MM.1S (cell line): Measurements from ENCODE around the gene FOXO3.

Experiments used
- EZH2 ChIP-seq: fragments of 300-600 bp; sonication (generic); optimal IDR thresholded peaks from 2 replicates; pipeline ENCODE3; 2017; ENCODE audit warnings: low read depth, mild to moderate bottlenecking, antibody characterized with exemption, low read length, mixed read lengths
- EZH2phosphoT487 ChIP-seq: fragments of 300-600 bp; sonication (generic); IDR thresholded peaks from 2 replicates; pipeline ENCODE4 v1.6.1; 2018; ENCODE audit warnings: antibody characterized with exemption, low read length
- TF ChIP-seq, protein P1 (sequence below): fragments of 300-600 bp; sonication (generic); IDR thresholded peaks from 2 replicates; pipeline ENCODE4 v1.5.1; 2016; ENCODE audit warnings: antibody characterized with exemption, low read length, mixed read lengths

GRCh38 chr6:108656836-108657235, 96.1 kb downstream of the FOXO3 start:
- TF ChIP-seq, protein P1, sequence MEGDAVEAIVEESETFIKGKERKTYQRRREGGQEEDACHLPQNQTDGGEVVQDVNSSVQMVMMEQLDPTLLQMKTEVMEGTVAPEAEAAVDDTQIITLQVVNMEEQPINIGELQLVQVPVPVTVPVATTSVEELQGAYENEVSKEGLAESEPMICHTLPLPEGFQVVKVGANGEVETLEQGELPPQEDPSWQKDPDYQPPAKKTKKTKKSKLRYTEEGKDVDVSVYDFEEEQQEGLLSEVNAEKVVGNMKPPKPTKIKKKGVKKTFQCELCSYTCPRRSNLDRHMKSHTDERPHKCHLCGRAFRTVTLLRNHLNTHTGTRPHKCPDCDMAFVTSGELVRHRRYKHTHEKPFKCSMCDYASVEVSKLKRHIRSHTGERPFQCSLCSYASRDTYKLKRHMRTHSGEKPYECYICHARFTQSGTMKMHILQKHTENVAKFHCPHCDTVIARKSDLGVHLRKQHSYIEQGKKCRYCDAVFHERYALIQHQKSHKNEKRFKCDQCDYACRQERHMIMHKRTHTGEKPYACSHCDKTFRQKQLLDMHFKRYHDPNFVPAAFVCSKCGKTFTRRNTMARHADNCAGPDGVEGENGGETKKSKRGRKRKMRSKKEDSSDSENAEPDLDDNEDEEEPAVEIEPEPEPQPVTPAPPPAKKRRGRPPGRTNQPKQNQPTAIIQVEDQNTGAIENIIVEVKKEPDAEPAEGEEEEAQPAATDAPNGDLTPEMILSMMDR: no peak
- TF ChIP-seq EZH2 (no peak), EZH2phosphoT487 (no peak)
